Left lung (tissue), 10 donors: ENCODE measurements around the gene OCA2. TPM values are rescaled to one million over a fixed set of nuclear protein-coding genes. Genes with fewer than 3 reads are reported as not detected.

ENCODE experiments used
- ATAC-seq: fragments of 200-7000 bp; cut with Tn5 transposase; one replicate; pipeline ENCODE4 v1.9.1; 2020; ENCODE audit warnings: moderate library complexity
- DNase-seq, 4 donors: peaks; one replicate each; pipeline ENCODE4 v3.0.0-alpha.2; 2013 to 2020
- H3K27ac ChIP-seq, 2 donors: fragments of 200-600 bp; sonication (generic) in 1 of 2; one replicate each; pipeline versions ENCODE4 v1.5.0 to v1.8.0; 2020 to 2021
- H3K27me3 ChIP-seq, 2 donors: fragments of 200-600 bp; sonication (generic) in 1 of 2; one replicate each; pipeline versions ENCODE4 v1.5.0 to v1.8.0; 2020 to 2021
- H3K36me3 ChIP-seq, 2 donors: fragments of 200-600 bp; sonication (generic) in 1 of 2; one replicate each; pipeline versions ENCODE4 v1.5.0 to v1.8.0; 2020 to 2021
- H3K4me1 ChIP-seq, 2 donors: fragments of 200-600 bp; one replicate each; pipeline ENCODE4 v1.8.0; 2021
- H3K4me3 ChIP-seq, 2 donors: fragments of 200-600 bp; sonication (generic) in 1 of 2; one replicate each; pipeline versions ENCODE4 v1.5.0 to v1.8.0; 2020 to 2021; ENCODE audit warnings: mild to moderate bottlenecking in 1 of 2
- H3K9me3 ChIP-seq, 2 donors: fragments of 200-600 bp; sonication (generic) in 1 of 2; one replicate each; pipeline versions ENCODE4 v1.5.0 to v1.8.0; 2020 to 2021
- intact Hi-C, 2 donors: fragments of 100-400 bp; cut with DNase I; formaldehyde crosslinking; loops; one replicate each; pipeline versions ENCODE4 v1.11.2 to v1.14.2; 2022
- polyA plus RNA-seq, 6 donors: library from polyadenylated mRNA; unstranded; fragments of 120-200 nt; gene quantifications; one replicate each; pipeline ENCODE4 v1.2.1, GENCODE V29; 2013; ENCODE audit not compliant: insufficient read length in 6 of 6
- total RNA-seq, 2 donors: library from RNA; stranded (reverse); fragmentation: NEBNext Ultra II Directional; extraction: Animal tissue kit (Norgen Biotek cat#: 25700); gene quantifications; one replicate each; pipeline ENCODE4 v1.2.1, GENCODE V29; 2021
- TF ChIP-seq, protein P1 (sequence below), 2 donors: fragments of 200-600 bp; sonication (generic) in 1 of 2; IDR thresholded peaks; one replicate each; pipeline versions ENCODE4 v1.5.0 to v1.8.0; 2021; ENCODE audit warnings: antibody characterized with exemption in 2 of 2
- donor health status: DM: no; HTN: yes; CAD: no.
- donor health status: DM: no; HTN: no; CAD: no.

Gene OCA2
- total and polyA plus RNA-seq, 8 donors, result 0.81 to 21.7 (median 13.2) TPM

DNA sequence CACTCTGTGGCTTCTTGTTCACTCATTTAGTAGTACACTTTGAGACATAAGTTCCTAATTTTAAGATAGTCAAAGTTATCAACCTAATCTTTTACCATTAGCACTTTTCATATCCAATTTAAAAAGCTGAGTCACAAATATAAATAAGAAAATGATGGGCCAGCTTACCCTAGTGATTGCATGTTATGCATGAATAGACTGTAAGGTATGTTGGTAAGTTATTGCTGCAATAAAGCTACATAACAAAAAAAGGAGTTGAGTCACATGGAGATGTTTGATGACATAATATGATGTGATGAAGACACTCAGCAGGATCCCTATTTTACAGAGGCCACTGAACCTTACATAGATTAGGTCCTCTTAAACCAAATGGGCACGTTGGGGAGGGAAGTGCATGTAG is 161.3 kb downstream of the OCA2 start:
- Histone ChIP-seq H3K4me3 (no peak overlapping the region), H3K4me1 (no peaks in the 10 kb centered on the region), H3K27ac (no peak overlapping the region), H3K27me3 (no peaks in the 10 kb centered on the region), H3K9me3 (peaks cover 0 to 9% of the 10 kb centered on the region in 2 donors), H3K36me3 (no peaks in the 10 kb centered on the region)
- DNase-seq, result no peak
- no peak for ATAC-seq
- TF ChIP-seq, protein P1, sequence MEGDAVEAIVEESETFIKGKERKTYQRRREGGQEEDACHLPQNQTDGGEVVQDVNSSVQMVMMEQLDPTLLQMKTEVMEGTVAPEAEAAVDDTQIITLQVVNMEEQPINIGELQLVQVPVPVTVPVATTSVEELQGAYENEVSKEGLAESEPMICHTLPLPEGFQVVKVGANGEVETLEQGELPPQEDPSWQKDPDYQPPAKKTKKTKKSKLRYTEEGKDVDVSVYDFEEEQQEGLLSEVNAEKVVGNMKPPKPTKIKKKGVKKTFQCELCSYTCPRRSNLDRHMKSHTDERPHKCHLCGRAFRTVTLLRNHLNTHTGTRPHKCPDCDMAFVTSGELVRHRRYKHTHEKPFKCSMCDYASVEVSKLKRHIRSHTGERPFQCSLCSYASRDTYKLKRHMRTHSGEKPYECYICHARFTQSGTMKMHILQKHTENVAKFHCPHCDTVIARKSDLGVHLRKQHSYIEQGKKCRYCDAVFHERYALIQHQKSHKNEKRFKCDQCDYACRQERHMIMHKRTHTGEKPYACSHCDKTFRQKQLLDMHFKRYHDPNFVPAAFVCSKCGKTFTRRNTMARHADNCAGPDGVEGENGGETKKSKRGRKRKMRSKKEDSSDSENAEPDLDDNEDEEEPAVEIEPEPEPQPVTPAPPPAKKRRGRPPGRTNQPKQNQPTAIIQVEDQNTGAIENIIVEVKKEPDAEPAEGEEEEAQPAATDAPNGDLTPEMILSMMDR (IDR thresholded peaks at IDR 0.05), result no peak
- intact Hi-C loops, result no loop called here

DNA sequence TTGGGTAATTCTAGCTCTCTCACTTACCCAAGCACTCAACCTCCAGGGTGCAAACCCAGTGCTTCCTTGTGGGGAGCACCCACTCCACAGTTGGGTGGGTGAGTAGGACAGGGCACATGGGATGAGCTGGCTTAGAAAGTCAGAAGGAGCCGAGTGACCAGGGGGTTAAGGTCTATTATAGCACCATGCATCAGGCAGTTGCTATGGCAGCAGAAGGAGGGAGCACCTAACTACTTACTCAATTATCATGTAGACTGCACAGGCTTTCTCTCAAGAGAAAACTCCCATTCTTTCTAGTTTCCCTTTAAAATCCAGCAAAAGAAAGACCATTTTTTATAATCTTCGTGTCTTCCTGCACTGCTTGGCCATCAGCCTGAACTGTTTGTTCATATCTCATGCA is 163.0 kb downstream of the OCA2 start:
- ATAC-seq (no peak), DNase-seq (no peak)
- Histone ChIP-seq H3K4me1 (no peaks in the 10 kb centered on the region), H3K27ac (no peak overlapping the region), H3K27me3 (no peaks in the 10 kb centered on the region), H3K9me3 (peaks cover 0 to 24% of the 10 kb centered on the region in 2 donors), H3K36me3 (no peaks in the 10 kb centered on the region), H3K4me3 (no peak overlapping the region)
- TF ChIP-seq, protein P1 (IDR thresholded peaks at IDR 0.05), result no peak
- intact Hi-C loops, result no loop called here

DNA sequence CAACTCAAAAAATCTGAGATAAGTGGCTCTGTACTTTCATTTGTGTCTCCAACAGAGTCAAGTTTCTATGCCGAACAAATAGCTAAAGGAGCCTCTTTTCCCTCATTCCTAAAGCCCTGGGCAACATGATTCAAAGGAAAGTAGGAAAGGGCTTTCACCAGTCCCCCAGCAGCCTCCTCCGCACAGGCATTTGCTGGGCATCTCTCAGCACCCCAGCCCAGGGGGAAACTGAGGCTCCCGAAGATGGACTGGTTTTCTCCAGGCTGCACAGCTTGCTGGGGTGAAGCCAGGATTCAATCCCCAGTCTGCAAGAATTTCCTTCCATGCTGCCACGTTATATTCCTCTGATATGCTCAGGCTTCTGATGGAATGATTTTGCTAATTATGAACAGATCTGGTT is 163.8 kb downstream of the OCA2 start:
- no peaks in the 10 kb centered on the region for H3K4me1 ChIP-seq
- intact Hi-C loops, result no loop called here
- H3K27me3 ChIP-seq, result no peaks in the 10 kb centered on the region
- H3K9me3 ChIP-seq, result peaks cover 0 to 27% of the 10 kb centered on the region in 2 donors
- ATAC-seq, result no peak
- H3K4me3 ChIP-seq, result no peak overlapping the region
- H3K36me3 ChIP-seq, result no peaks in the 10 kb centered on the region
- TF ChIP-seq, protein P1 (IDR thresholded peaks at IDR 0.05), result no peak
- no peak overlapping the region for H3K27ac ChIP-seq
- DNase-seq, result no peak

DNA sequence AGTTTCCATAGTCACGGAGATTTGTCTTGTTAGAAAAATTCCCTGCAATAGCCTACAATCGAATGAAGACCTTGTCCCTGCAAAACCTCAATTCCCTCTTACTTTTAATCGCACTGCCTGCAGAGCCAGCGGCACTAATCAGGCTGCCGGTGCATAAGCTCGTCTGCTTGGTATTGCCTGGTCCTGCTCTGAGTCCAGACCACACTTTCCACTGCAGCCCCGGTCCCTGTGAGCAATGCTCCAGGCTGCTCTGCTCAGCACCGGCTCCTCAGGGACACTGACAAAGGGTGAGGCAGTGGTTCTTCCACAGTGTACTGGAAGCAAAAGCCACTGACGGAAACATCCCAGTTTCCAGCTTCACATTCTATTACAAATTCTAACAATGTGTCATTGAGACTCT is 164.3 kb downstream of the OCA2 start:
- no peaks in the 10 kb centered on the region for H3K27me3 ChIP-seq
- intact Hi-C loops, result no loop called here
- H3K4me3 ChIP-seq, result no peak overlapping the region
- no peak for DNase-seq
- no peak overlapping the region for H3K27ac ChIP-seq
- TF ChIP-seq, protein P1 (IDR thresholded peaks at IDR 0.05), result no peak
- H3K36me3 ChIP-seq, result no peaks in the 10 kb centered on the region
- H3K9me3 ChIP-seq, result peaks cover 0 to 27% of the 10 kb centered on the region in 2 donors
- no peak for ATAC-seq
- H3K4me1 ChIP-seq, result no peaks in the 10 kb centered on the region

DNA sequence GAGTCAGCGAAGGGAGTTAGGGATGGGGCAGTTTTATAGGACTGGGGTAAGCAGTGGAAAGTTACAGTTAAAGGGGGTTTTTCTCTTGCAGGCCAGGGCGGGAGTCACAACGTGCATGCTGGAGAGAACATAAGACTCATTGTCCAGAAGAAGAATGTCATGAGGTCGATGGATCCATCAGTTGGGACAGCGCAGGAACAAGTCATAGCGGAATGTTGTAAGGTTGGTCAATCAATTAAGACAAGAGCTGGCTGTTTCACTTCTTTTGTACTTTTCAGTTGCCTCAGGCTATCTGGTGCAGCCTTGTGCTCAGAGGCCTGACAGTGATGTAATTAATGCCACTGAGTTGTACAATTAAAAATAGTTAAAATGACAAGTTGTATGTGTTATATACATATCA is 165.6 kb downstream of the OCA2 start:
- TF ChIP-seq, protein P1 (IDR thresholded peaks at IDR 0.05), result no peak
- Histone ChIP-seq H3K4me3 (no peak overlapping the region), H3K9me3 (peaks cover 0 to 27% of the 10 kb centered on the region in 2 donors), H3K27me3 (no peaks in the 10 kb centered on the region), H3K4me1 (no peaks in the 10 kb centered on the region), H3K36me3 (no peaks in the 10 kb centered on the region), H3K27ac (no peak overlapping the region)
- ATAC-seq (no peak), DNase-seq (no peak)
- intact Hi-C loops, result no loop called here
